Kidney epithelial cell (primary cell): ENCODE measurements around the gene ZNF385C. TPM values are rescaled to one million over a fixed set of nuclear protein-coding genes. Genes with fewer than 3 reads are reported as not detected.

ENCODE experiments used
- DNase-seq: peaks from one replicate; pipeline ENCODE4 v3.0.0-alpha.2; 2010; ENCODE audit warnings: low read depth
- H3K27me3 ChIP-seq: 2 replicates; pipeline ENCODE4 v1.6.0; 2011; ENCODE audit warnings: low read length; ENCODE audit not compliant: control insufficient read depth, insufficient read depth
- H3K36me3 ChIP-seq: 2 replicates; pipeline ENCODE4 v1.5.1; 2011; ENCODE audit warnings: low read length; ENCODE audit not compliant: control insufficient read depth, insufficient read depth
- H3K4me3 ChIP-seq: 2 replicates; pipeline ENCODE4 v1.5.1; 2011; ENCODE audit warnings: low read depth, mild to moderate bottlenecking, control low read depth, low read length
- CTCF ChIP-seq: IDR thresholded peaks from 2 replicates; pipeline ENCODE4 v1.5.1; 2011; ENCODE audit warnings: mild to moderate bottlenecking, moderate library complexity, low read length, control low read depth, inconsistent platforms; ENCODE audit not compliant: insufficient read depth, poor library complexity, severe bottlenecking
- total RNA-seq: library from RNA; depleted of rRNA; stranded (reverse); fragments of >200 nt; gene quantifications from 2 replicates; pipeline ENCODE4 v1.2.3, GENCODE V29; 2015

Gene ZNF385C
- total RNA-seq, 1 donor from 2014 or later: 0.04 TPM

- Histone ChIP-seq H3K36me3 (no peaks in the 10 kb centered on the region), H3K27me3 (no peaks in the 10 kb centered on the region), H3K4me3 (no peak overlapping the region)
- DNase-seq: no peak
- TF ChIP-seq CTCF: no peak
These were observed 8.9 kb upstream of the ZNF385C start for GRCh38 chr17:42107124-42107523.

- no peaks in the 10 kb centered on the region for H3K36me3 ChIP-seq
- no peak overlapping the region for H3K4me3 ChIP-seq
- no peaks in the 10 kb centered on the region for H3K27me3 ChIP-seq
- TF ChIP-seq CTCF: no peak
- no peak for DNase-seq
These were observed 7.7 kb upstream of the ZNF385C start for GRCh38 chr17:42106009-42106408.

GRCh38 chr17:42104264-42104663 lies 6.0 kb upstream of the ZNF385C start:
- no peaks in the 10 kb centered on the region for H3K27me3 ChIP-seq
- no peak for DNase-seq
- TF ChIP-seq CTCF: no peak
- no peak overlapping the region for H3K4me3 ChIP-seq
- no peaks in the 10 kb centered on the region for H3K36me3 ChIP-seq

GRCh38 chr17:42103221-42103954 lies 5.1 kb upstream of the ZNF385C start:
- TF ChIP-seq CTCF: no peak
- no peak for DNase-seq
- H3K4me3 ChIP-seq: no peak overlapping the region
- peaks cover 3% of the 10 kb centered on the region for H3K27me3 ChIP-seq
- H3K36me3 ChIP-seq: no peaks in the 10 kb centered on the region

- TF ChIP-seq CTCF: peak; percentile 96
- Histone ChIP-seq H3K4me3 (no peak overlapping the region), H3K27me3 (peaks cover 18% of the 10 kb centered on the region), H3K36me3 (no peaks in the 10 kb centered on the region)
- no peak for DNase-seq
These were observed 3.4 kb upstream of the ZNF385C start for GRCh38 chr17:42101513-42102292.
